Measurements from ENCODE around the gene BAIAP2.

- TF ChIP-seq EZH2 (IDR thresholded peaks at IDR 0.05; ENCODE audit: insufficient read depth, low read length) (no peak), CTCF (IDR thresholded peaks at IDR 0.05; ENCODE audit: insufficient read depth, low read depth, low read length) (no peak)
These were observed 48.0 kb upstream of the BAIAP2 start for GRCh38 chr17:80986816-80987475.
